Natural killer cell (primary cell): ENCODE data around the gene TGFBR2. TPM values are rescaled to one million over a fixed set of nuclear protein-coding genes. Genes with fewer than 3 reads are reported as not detected.
A peak's percentile ranks its signal among the peaks of the same experiment; 100 is the strongest.
"Not testable (repeated sequence)": the region's sequence is repeated elsewhere in the genome, so short reads cannot be mapped to it uniquely, and the experiment has no call there.

ENCODE experiments used
- ATAC-seq, 3 donors: fragments of 150-1000 bp in 2 of 3; fragments of 200-7000 bp in 1 of 3; cut with Tn5 transposase; 1 replicate in 1 of 3; 2 replicates in 2 of 3; pipeline ENCODE4 v1.10.0; 2021; ENCODE audit warnings: mild to moderate bottlenecking in 2 of 3, moderate library complexity in 2 of 3
- DNase-seq, 2 donors: peaks; one replicate each; pipeline versions ENCODE4 v3.0.0 to v3.0.0-alpha.2; 2013 to 2021; ENCODE audit warnings: mixed read lengths in 1 of 2
- H3K27ac ChIP-seq: one replicate; pipeline ENCODE4 v1.5.1; 2013; ENCODE audit warnings: mild to moderate bottlenecking, low read length
- H3K27me3 ChIP-seq: one replicate; pipeline ENCODE4 v1.6.1; 2013; ENCODE audit warnings: low read length; ENCODE audit not compliant: control insufficient read depth, insufficient read depth
- H3K36me3 ChIP-seq: one replicate; pipeline ENCODE4 v1.6.1; 2013; ENCODE audit warnings: low read length; ENCODE audit not compliant: control insufficient read depth, insufficient read depth
- H3K4me1 ChIP-seq: one replicate; pipeline ENCODE4 v1.6.1; 2013; ENCODE audit warnings: low read length; ENCODE audit not compliant: control insufficient read depth, insufficient read depth
- H3K4me3 ChIP-seq: one replicate; pipeline ENCODE4 v1.5.1; 2013; ENCODE audit warnings: low read length
- H3K9me3 ChIP-seq: one replicate; pipeline ENCODE4 v1.6.1; 2013; ENCODE audit warnings: low read length; ENCODE audit not compliant: control insufficient read depth, insufficient read depth
- H3K27ac Mint-ChIP-seq, 2 donors: one replicate each; pipeline ENCODE4 v1.8.0; 2022; ENCODE audit warnings: mild to moderate bottlenecking in 2 of 2, mixed read lengths in 2 of 2, moderate library complexity in 1 of 2
- H3K27me3 Mint-ChIP-seq, 2 donors: one replicate each; pipeline ENCODE4 v1.8.0; 2022; ENCODE audit warnings: low read depth in 2 of 2, mixed read lengths in 2 of 2
- H3K36me3 Mint-ChIP-seq: one replicate; pipeline ENCODE4 v1.8.0; 2022; ENCODE audit warnings: mixed read lengths
- H3K4me1 Mint-ChIP-seq, 2 donors: one replicate each; pipeline ENCODE4 v1.8.0; 2022; ENCODE audit warnings: mixed read lengths in 2 of 2
- H3K4me3 Mint-ChIP-seq: one replicate; pipeline ENCODE4 v1.8.0; 2022; ENCODE audit warnings: mild to moderate bottlenecking, moderate library complexity, mixed read lengths
- H3K9me3 Mint-ChIP-seq, 2 donors: one replicate each; pipeline ENCODE4 v1.8.0; 2022; ENCODE audit warnings: mixed read lengths in 2 of 2
- CTCF ChIP-seq: fragments of 200-600 bp; IDR thresholded peaks from one replicate; pipeline ENCODE4 v1.8.0; 2022; ENCODE audit warnings: antibody characterized with exemption
- WGBS: methylation state at CpG from one replicate; pipeline ENCODE4 v1.1.7; 2013; ENCODE audit warnings: missing lambda C conversion rate; ENCODE audit not compliant: insufficient coverage; 5-methylcytosine and 5-hydroxymethylcytosine counted together
- intact Hi-C: fragments of 100-400 bp; cut with micrococcal nuclease; formaldehyde crosslinking; loops from one replicate; pipeline ENCODE4 v1.14.2; 2022
- total RNA-seq, 4 donors: library from RNA; stranded (reverse); fragments of 120-200 nt in 1 of 4; gene quantifications; one replicate each; pipeline versions ENCODE4 v1.2.3 to v1.2.4, GENCODE V29; 2013 to 2022

TGFBR2 gene
- total RNA-seq, 3 donors from 2014 or later (not counting 1 experiment from before 2014, with no cell fraction given), result 70.4 to 113 (median 99.3) TPM

- no peak for TF ChIP-seq CTCF
- Mint-ChIP-seq H3K36me3 (no peaks in the 10 kb centered on the region), H3K4me3 (peak overlapping the region; percentile 65), H3K27ac (peak overlapping the region; percentile 84 to 91), H3K9me3 (no peaks in the 10 kb centered on the region), H3K27me3 (no peaks in the 10 kb centered on the region), H3K4me1 (peaks cover 79 to 81% of the 10 kb centered on the region in 2 donors)
- no peaks in the 10 kb centered on the region for H3K9me3 ChIP-seq
- H3K36me3 ChIP-seq, result peaks cover 23% of the 10 kb centered on the region
- peak overlapping the region; percentile 14 for H3K27ac ChIP-seq
- ATAC-seq, result no peak
- H3K4me3 ChIP-seq, result no peak overlapping the region
- H3K4me1 ChIP-seq, result peaks cover 48% of the 10 kb centered on the region
- intact Hi-C loops, result no loop called here
- 60% methylated on average over 3 of the region's 3 CpGs for WGBS
- no peaks in the 10 kb centered on the region for H3K27me3 ChIP-seq
- DNase-seq, result peak in 1 of 2 donors; percentile 20
Measured at GRCh38 chr3:30622790-30623189, 16.4 kb downstream of the TGFBR2 start.

GRCh38 chr3:30623351-30623750, 16.9 kb downstream of the TGFBR2 start:
- H3K4me1 Mint-ChIP-seq, result peaks cover 74 to 75% of the 10 kb centered on the region in 2 donors
- Histone ChIP-seq H3K27ac (no peak overlapping the region), H3K9me3 (no peaks in the 10 kb centered on the region), H3K36me3 (peaks cover 23% of the 10 kb centered on the region), H3K4me3 (no peak overlapping the region), H3K27me3 (no peaks in the 10 kb centered on the region), H3K4me1 (peaks cover 44% of the 10 kb centered on the region)
- intact Hi-C loops, result no loop called here
- WGBS, result 61% methylated on average over 2 of the region's 5 CpGs
- H3K27me3 Mint-ChIP-seq, result no peaks in the 10 kb centered on the region
- peak in 1 of 2 donors; percentile 27 for DNase-seq
- no peaks in the 10 kb centered on the region for H3K9me3 Mint-ChIP-seq
- TF ChIP-seq CTCF, result no peak
- peak overlapping the region; percentile 65 for H3K4me3 Mint-ChIP-seq
- ATAC-seq, result peak in 1 of 3 donors; percentile 16
- H3K27ac Mint-ChIP-seq, result peak overlapping the region; percentile 84 to 91
- H3K36me3 Mint-ChIP-seq, result no peaks in the 10 kb centered on the region

GRCh38 chr3:30624480-30624879, 18.1 kb downstream of the TGFBR2 start:
- H3K36me3 ChIP-seq, result peaks cover 22% of the 10 kb centered on the region

GRCh38 chr3:30625541-30626438, 19.4 kb downstream of the TGFBR2 start:
- H3K27ac ChIP-seq, result no peak overlapping the region
- no peak for TF ChIP-seq CTCF
- no peaks in the 10 kb centered on the region for H3K9me3 Mint-ChIP-seq
- H3K9me3 ChIP-seq, result no peaks in the 10 kb centered on the region
- DNase-seq (no peak), ATAC-seq (no peak)
- intact Hi-C loops, result no loop called here
- H3K36me3 ChIP-seq, result peaks cover 22% of the 10 kb centered on the region
- 97% methylated on average over 4 of the region's 4 CpGs for WGBS
- H3K4me3 Mint-ChIP-seq, result no peak overlapping the region
- no peaks in the 10 kb centered on the region for H3K27me3 ChIP-seq
- no peaks in the 10 kb centered on the region for H3K27me3 Mint-ChIP-seq
- no peaks in the 10 kb centered on the region for H3K36me3 Mint-ChIP-seq
- H3K27ac Mint-ChIP-seq, result peak overlapping the region; percentile 80 to 84
- H3K4me3 ChIP-seq, result no peak overlapping the region
- H3K4me1 ChIP-seq, result peaks cover 49% of the 10 kb centered on the region
- H3K4me1 Mint-ChIP-seq, result peaks cover 74% of the 10 kb centered on the region in 2 donors

More at GRCh38 chr3:30624480-30624879, 18.1 kb downstream of the TGFBR2 start:
- H3K4me3 ChIP-seq, H3K36me3 Mint-ChIP-seq, H3K27me3 ChIP-seq, H3K9me3 ChIP-seq, DNase-seq, ATAC-seq, H3K27me3 Mint-ChIP-seq, H3K4me3 Mint-ChIP-seq, H3K27ac ChIP-seq, H3K9me3 Mint-ChIP-seq, intact Hi-C loops: not testable (repeated sequence)
- peaks cover 74 to 75% of the 10 kb centered on the region in 2 donors for H3K4me1 Mint-ChIP-seq
- H3K27ac Mint-ChIP-seq, result peak overlapping the region; percentile 84 to 91
- H3K4me1 ChIP-seq, result peaks cover 48% of the 10 kb centered on the region
- WGBS, result 78% methylated on average over 4 of the region's 6 CpGs
